ENCODE measurements around the gene NINL. TPM values are rescaled to one million over a fixed set of nuclear protein-coding genes. Genes with fewer than 3 reads are reported as not detected.
A peak's percentile ranks its signal among the peaks of the same experiment; 100 is the strongest.

The NINL gene
- total RNA-seq, 1 experiment from 2014 or later: 31.5 TPM

DNA sequence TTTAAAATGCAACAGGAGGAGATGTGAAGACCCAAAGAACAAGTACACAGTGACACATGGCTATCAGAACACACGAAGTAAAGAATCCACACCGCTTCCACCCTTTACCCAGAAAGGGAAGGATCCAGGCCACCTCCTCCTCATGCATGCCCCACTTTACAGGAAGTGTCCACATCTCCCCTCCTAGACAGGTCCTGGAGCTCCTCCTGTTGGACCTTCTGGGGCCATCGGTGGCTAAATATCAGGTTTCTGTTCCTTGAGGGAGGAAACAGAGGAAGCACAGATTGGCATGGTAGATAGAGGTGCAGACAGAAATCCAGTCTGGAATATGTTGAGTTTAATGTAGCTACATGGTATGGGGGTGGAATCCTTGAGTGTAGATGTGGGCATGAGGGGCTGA is 10.9 kb downstream of the NINL start:
- intact Hi-C loops (cut with micrococcal nuclease; ENCODE audit: unreplicated experiment): no loop called here

DNA sequence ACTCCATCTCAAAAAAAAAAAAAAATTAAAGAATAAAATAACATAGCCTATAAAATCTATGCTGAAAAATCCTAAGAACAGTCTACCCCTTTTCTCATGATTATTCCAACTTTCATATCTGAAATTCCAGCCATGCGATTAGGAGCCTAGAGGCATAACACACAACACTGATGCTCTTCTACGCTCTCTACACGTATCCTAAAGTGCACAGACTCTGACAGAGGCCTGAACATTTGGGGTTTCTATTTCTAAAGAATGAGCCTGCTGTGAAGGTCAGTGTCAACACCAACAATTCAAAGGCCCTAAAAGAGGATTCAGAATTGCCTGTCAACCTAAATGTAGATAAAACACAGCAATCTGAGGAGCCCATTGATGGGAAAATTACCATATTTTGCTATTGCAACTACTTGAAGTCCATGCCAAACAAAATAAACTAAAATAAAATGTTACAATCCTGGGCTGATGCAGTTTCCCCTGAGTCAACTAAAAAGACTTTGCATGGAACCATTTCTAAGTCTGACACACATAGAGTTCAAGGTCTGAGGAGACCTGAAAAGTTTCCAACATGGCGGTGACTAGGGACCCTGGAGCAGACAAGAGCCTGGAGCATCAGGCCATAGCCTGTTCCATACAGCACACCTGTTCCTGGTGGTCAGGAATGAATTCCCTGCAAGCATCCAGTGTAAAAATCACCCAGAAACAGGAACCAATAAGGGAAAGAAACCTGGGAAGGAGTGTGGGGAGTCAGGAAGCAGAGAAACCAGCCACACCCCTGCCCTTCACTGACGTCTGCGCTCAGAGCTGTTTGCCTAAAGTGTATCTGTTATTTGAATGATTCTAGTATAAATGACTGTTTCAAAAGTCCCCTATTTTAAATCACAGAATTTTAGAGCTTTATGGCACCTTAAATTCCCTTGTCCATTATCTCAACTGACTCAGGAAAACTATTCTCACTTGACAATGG is 11.8 kb downstream of the NINL start:
- ChIA-PET POLR2A (ENCODE audit: low non-redundant PET) (interaction anchor here (0.6 kb wide), 1 partner anchor 20 kb away, joined by 3 read pairs; no protein-coding TSS in a partner anchor), CTCF (no interaction called here)
- Histone ChIP-seq H3K36me3 (ENCODE audit: insufficient read depth, low read length, poor library complexity, severe bottlenecking) (peaks cover 3% of the 10 kb centered on the region), H3K9me3 (ENCODE audit: low read depth, low read length, poor library complexity, severe bottlenecking) (no peaks in the 10 kb centered on the region), H3K27me3 (replicated peaks; ENCODE audit: insufficient read depth, low read depth, low read length, poor library complexity) (no peaks in the 10 kb centered on the region), H3K4me3 (ENCODE audit: low read depth, low read length, poor library complexity, severe bottlenecking) (no peak overlapping the region), H3K4me1 (ENCODE audit: insufficient read depth, low read length, poor library complexity, severe bottlenecking) (no peaks in the 10 kb centered on the region), H3K27ac (ENCODE audit: low read depth, low read length, poor library complexity, severe bottlenecking) (no peak overlapping the region)
- no peak for DNase-seq (ENCODE audit: low spot score)
- no TSS peak for BruUV-seq (replicated peaks)
- TF ChIP-seq, protein P1, sequence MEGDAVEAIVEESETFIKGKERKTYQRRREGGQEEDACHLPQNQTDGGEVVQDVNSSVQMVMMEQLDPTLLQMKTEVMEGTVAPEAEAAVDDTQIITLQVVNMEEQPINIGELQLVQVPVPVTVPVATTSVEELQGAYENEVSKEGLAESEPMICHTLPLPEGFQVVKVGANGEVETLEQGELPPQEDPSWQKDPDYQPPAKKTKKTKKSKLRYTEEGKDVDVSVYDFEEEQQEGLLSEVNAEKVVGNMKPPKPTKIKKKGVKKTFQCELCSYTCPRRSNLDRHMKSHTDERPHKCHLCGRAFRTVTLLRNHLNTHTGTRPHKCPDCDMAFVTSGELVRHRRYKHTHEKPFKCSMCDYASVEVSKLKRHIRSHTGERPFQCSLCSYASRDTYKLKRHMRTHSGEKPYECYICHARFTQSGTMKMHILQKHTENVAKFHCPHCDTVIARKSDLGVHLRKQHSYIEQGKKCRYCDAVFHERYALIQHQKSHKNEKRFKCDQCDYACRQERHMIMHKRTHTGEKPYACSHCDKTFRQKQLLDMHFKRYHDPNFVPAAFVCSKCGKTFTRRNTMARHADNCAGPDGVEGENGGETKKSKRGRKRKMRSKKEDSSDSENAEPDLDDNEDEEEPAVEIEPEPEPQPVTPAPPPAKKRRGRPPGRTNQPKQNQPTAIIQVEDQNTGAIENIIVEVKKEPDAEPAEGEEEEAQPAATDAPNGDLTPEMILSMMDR (conservative IDR thresholded peaks at IDR 0.05; ENCODE audit: low read depth, low read length): no peak
- TF ChIP-seq EZH2 (IDR thresholded peaks at IDR 0.05; ENCODE audit: borderline replicate concordance, low read depth, low read length, poor library complexity, severe bottlenecking): no peak
- intact Hi-C loops (cut with micrococcal nuclease; ENCODE audit: unreplicated experiment): no loop called here

More for the DNA sequence above, 10.9 kb downstream of the NINL start:
- CTCF ChIA-PET: no interaction called here
- H3K4me1 ChIP-seq (ENCODE audit: insufficient read depth, low read length, poor library complexity, severe bottlenecking): no peaks in the 10 kb centered on the region
- H3K9me3 ChIP-seq (ENCODE audit: low read depth, low read length, poor library complexity, severe bottlenecking): no peaks in the 10 kb centered on the region
- no TSS peak for BruUV-seq (replicated peaks)
- TF ChIP-seq, protein P1 (conservative IDR thresholded peaks at IDR 0.05; ENCODE audit: low read depth, low read length): 0 out of 2 replicates have a peak, but pooled peaks have one; percentile 22
- no peak for TF ChIP-seq EZH2 (IDR thresholded peaks at IDR 0.05; ENCODE audit: borderline replicate concordance, low read depth, low read length, poor library complexity, severe bottlenecking)
- POLR2A ChIA-PET (ENCODE audit: low non-redundant PET): interaction anchor here (0.6 kb wide), 1 partner anchor 20 kb away, joined by 3 read pairs; no protein-coding TSS in a partner anchor
- no peaks in the 10 kb centered on the region for H3K27me3 ChIP-seq (replicated peaks; ENCODE audit: insufficient read depth, low read depth, low read length, poor library complexity)
- peaks cover 3% of the 10 kb centered on the region for H3K36me3 ChIP-seq (ENCODE audit: insufficient read depth, low read length, poor library complexity, severe bottlenecking)
- no peak overlapping the region for H3K27ac ChIP-seq (ENCODE audit: low read depth, low read length, poor library complexity, severe bottlenecking)
- DNase-seq (ENCODE audit: low spot score): peak; percentile 11
- no peak overlapping the region for H3K4me3 ChIP-seq (ENCODE audit: low read depth, low read length, poor library complexity, severe bottlenecking)

DNA sequence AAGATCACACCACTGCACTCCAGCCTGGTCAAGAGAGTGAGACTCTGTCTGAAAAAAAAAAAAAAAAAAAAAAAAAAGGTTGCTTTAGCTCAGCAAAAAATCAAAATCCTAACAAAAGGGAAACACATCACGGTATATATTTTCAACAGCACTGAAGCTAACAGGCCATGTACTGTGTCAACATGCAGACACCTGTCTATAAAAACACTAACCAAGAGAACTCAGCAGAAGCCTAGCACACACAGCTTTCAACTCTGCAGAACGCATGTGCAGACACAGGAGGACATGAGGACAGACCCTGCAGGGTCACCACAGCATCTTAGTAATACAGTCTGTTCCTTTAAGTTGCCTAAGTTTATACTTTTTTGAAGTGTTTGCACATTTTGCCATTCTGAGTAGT is 13.5 kb downstream of the NINL start:
- Histone ChIP-seq H3K4me3 (ENCODE audit: low read depth, low read length, poor library complexity, severe bottlenecking) (no peak overlapping the region), H3K9me3 (ENCODE audit: low read depth, low read length, poor library complexity, severe bottlenecking) (no peaks in the 10 kb centered on the region), H3K36me3 (ENCODE audit: insufficient read depth, low read length, poor library complexity, severe bottlenecking) (peaks cover 3% of the 10 kb centered on the region), H3K27me3 (replicated peaks; ENCODE audit: insufficient read depth, low read depth, low read length, poor library complexity) (no peaks in the 10 kb centered on the region), H3K4me1 (ENCODE audit: insufficient read depth, low read length, poor library complexity, severe bottlenecking) (no peaks in the 10 kb centered on the region), H3K27ac (ENCODE audit: low read depth, low read length, poor library complexity, severe bottlenecking) (no peak overlapping the region)
- intact Hi-C loops (cut with micrococcal nuclease; ENCODE audit: unreplicated experiment): no loop called here
- no TSS peak for BruUV-seq (replicated peaks)
- ChIA-PET CTCF (no interaction called here), POLR2A (ENCODE audit: low non-redundant PET) (no interaction called here)
- TF ChIP-seq EZH2 (IDR thresholded peaks at IDR 0.05; ENCODE audit: borderline replicate concordance, low read depth, low read length, poor library complexity, severe bottlenecking): no peak
- TF ChIP-seq, protein P1 (conservative IDR thresholded peaks at IDR 0.05; ENCODE audit: low read depth, low read length): no peak
- no peak for DNase-seq (ENCODE audit: low spot score)

Measured in A673 (cell line).